Measurements from ENCODE around the gene COLEC11. TPM values are rescaled to one million over a fixed set of nuclear protein-coding genes. Genes with fewer than 3 reads are reported as not detected.

Gene COLEC11
- total RNA-seq: not detected in 2 replicates

DNA sequence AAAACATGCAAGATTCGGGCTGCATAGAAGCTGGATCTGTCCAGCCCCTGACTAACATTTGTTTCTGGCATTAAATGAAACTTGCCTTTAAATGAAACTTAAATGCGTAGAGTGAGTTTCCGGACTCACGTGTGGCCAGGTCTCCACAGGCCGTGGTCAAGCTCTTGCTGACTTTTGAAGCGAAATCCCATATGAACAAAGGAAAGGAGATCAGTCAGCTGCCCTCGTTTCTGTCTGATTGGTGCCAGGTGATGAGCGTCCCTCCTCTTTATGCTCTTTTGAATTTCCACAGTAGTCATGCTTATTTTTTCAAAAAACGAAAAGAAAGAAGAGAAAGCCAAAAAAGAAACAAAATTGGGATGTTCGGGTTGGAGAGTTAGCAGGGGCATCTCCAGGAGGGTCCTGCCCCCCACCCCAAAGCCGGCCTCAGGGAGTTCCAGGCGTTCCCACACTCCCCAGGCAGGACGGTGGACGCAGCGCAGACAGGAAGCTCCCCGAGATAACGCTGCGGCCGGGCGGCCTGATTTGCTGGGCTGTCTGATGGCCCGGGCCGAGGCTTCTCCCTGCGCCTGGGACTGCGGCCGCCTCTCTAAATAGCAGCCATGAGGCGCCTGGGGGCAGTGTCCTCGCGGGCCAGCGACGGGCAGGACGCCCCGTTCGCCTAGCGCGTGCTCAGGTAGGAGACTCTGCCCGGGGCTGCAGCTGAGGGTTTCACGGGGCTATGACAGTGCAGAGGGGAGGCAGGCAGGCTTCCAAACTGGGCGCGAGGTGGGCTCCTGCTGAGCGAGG, at the start of gene COLEC11:
COLEC11 (plus strand) TSS at position 620 of the 789 bp plus-strand sequence. CDS start 9,229 bp downstream, outside the sequence.

DNA sequence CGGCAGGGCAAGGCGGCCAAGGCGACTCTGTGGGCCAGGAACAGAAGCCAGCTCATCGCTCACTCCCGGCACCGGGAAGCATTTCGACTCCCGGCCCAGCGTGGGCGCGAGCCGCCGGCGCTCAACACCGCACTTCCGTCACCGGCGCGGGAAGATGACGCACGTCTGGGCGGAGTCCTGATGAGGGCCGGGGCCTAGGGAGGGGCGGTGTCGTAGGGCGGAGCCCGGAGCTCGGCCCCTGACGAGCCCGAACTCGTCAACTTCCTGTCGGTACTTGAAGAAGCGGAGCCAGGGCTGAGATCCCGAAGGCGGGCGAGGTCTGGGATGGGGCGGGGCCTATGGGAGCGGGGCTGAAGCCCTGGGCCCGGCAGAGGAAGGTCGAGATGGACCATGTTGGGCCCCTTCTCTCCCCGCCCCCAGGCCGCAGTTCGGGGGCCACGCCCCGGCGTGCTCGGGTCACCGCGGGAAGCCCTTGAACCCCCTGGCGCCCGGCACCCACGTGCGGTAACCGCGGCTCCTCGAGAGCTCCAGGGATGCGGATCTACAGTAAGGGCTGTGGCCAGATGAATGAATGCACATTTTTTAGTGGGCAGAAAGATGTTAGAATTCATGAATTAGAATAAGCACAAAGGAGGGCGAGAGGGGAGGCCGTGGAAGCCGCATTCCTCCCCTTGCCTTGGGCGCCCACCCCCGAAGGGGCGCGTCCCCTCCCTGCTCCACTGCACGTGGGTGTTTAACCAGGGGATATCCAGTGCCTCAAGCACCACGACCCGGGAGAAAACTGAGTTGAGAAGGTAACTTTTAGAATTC, 36.5 kb upstream of the COLEC11 start, which contains the start of gene RNASEH1:
RNASEH1 (minus strand) TSS at position 129 of the 810 bp plus-strand sequence; CDS start at position 56, 73 bp downstream.

DNA sequence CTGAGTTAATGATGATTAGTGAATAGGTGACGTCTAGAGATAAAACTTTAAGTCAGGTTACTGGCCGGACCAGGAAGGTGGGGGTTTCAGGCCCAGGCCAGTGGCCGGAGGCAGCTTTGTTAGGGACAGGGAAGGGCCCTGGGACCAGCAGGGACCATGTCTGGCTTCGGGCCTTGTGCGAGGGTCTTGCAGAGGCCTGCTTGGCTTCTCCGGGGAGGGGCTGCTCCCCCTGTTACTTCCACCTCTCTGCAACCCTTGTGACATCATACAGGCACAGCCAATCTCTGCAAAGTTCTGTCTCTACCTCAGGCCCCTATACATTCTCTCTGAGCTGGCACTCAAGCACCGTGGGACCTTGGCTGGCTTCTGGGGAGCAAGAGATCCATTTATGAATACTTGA, 63.0 kb downstream of the COLEC11 start, which contains the start of gene ALLC:
ALLC (plus strand) TSS at position 320 of the 400 bp plus-strand sequence. CDS start 12,958 bp downstream, outside the sequence.

Other genes with a start within 250 kb of the COLEC11 start
- gene EIPR1, start 217.3 kb upstream of the COLEC11 start, total RNA-seq: 30.1 and 50.6 TPM in 2 replicates
- gene TRAPPC12, start 215.4 kb upstream of the COLEC11 start, total RNA-seq: 59.5 and 60.5 TPM in 2 replicates
- gene ADI1, start 75.6 kb upstream of the COLEC11 start, total RNA-seq: 23.4 and 36.9 TPM in 2 replicates
- 26.4 and 29.6 TPM in 2 replicates for gene RNASEH1, start 36.8 kb upstream of the COLEC11 start, total RNA-seq
- 1,980 and 2,482 TPM in 2 replicates for gene RPS7, start 19.9 kb upstream of the COLEC11 start, total RNA-seq
- gene ALLC, start 63.1 kb downstream of the COLEC11 start, total RNA-seq: not detected in 2 replicates
- not detected in 2 replicates for gene DCDC2C, start 108.5 kb downstream of the COLEC11 start, total RNA-seq

Data from tracheal epithelial cell (primary cell).